ENCODE results near the gene ACBD4.

GRCh38 chr17:45177563-45177962 is 42.1 kb downstream of the ACBD4 start:
- TF ChIP-seq CTCF (IDR thresholded peaks at IDR 0.05) (no peak), POLR2A (IDR thresholded peaks at IDR 0.05) (no peak)
